Measurements from ENCODE around the gene GPR37.

Gene GPR37

DNA sequence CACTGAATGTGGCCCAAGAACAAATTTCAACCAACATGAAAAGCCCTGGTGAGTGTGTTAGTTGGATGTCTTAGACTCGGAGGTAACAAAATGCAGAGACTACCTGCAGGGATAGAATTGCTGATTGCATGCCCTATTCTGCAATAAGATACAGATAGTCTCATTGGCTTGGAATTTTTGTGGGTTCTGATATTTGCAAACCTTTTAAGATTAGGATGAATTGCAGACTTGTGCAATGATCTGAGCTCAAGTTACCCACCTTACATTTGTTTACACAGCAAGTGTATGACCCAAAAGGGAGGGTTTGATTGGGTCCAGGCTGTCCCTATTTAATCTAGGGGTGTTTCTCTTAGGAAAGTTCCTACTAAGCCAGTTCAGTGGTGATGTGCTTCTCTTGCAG, 45.4 kb downstream of the GPR37 start:
- no peaks in the 10 kb centered on the region for H3K9me2 ChIP-seq (replicated peaks; ENCODE audit: control insufficient read depth, low read length)
- H3K36me3 ChIP-seq (ENCODE audit: control insufficient read depth, low read length), result no peaks in the 10 kb centered on the region
- no peak overlapping the region for H3K4me2 ChIP-seq (ENCODE audit: low read length)
- no peaks in the 10 kb centered on the region for H3F3A ChIP-seq (ENCODE audit: control insufficient read depth, insufficient read depth)
- H3K79me2 ChIP-seq (ENCODE audit: control insufficient read depth, low read length), result no peaks in the 10 kb centered on the region
- no peaks in the 10 kb centered on the region for H3K27me3 ChIP-seq (ENCODE audit: control insufficient read depth, low read length)
- TF ChIP-seq EZH2phosphoT487 (IDR thresholded peaks at IDR 0.05; ENCODE audit: borderline replicate concordance, low read length), result no peak
- TF ChIP-seq, protein P1, sequence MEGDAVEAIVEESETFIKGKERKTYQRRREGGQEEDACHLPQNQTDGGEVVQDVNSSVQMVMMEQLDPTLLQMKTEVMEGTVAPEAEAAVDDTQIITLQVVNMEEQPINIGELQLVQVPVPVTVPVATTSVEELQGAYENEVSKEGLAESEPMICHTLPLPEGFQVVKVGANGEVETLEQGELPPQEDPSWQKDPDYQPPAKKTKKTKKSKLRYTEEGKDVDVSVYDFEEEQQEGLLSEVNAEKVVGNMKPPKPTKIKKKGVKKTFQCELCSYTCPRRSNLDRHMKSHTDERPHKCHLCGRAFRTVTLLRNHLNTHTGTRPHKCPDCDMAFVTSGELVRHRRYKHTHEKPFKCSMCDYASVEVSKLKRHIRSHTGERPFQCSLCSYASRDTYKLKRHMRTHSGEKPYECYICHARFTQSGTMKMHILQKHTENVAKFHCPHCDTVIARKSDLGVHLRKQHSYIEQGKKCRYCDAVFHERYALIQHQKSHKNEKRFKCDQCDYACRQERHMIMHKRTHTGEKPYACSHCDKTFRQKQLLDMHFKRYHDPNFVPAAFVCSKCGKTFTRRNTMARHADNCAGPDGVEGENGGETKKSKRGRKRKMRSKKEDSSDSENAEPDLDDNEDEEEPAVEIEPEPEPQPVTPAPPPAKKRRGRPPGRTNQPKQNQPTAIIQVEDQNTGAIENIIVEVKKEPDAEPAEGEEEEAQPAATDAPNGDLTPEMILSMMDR (IDR thresholded peaks at IDR 0.05; ENCODE audit: low read depth, low read length, poor library complexity, severe bottlenecking), result no peak
- H3K27ac ChIP-seq (ENCODE audit: low read depth, low read length), result no peak overlapping the region
- H4K20me1 ChIP-seq (ENCODE audit: control insufficient read depth, insufficient read depth, low read depth, low read length), result no peaks in the 10 kb centered on the region
- H3K4me3 ChIP-seq (ENCODE audit: low read length), result no peak overlapping the region
- H3K9me3 ChIP-seq (ENCODE audit: control insufficient read depth, insufficient read depth, low read length), result no peaks in the 10 kb centered on the region
- H3K4me1 ChIP-seq (ENCODE audit: control insufficient read depth, low read length), result no peaks in the 10 kb centered on the region

DNA sequence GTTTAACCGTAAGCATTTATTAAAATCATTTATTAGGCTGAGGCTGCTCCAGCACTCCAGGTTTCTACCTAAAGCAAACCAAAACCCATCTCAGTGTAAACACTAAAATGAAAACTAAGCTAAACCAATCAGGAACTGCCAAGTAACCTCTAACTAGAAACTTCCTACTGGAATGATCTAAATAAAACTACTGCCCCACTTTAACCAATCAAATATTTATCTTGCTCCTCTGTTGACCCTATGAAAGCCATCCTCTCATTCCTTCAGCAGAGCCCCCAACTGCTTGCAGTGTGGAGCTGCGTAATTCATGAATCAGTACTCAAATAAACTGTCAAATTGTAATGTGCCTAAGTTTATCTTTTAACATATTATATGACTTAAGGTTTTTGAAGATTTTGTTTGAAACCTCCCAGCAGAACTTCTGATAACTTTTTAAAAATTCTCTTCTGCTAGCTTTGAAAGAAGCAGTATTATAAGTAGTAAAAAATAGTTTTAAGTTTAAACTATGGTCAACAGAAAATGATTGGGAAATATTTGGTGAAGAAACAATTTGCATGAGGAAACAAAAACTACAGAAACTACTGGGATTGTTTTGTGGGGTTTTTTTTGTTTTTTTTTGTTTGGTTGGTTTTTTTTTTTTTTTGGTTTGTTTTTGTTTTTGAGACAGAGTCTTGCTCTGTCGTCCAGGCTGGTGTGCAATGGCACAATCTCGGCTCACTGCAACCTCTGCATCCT, 47.4 kb downstream of the GPR37 start:
- Histone ChIP-seq H3K79me2 (ENCODE audit: control insufficient read depth, low read length) (no peaks in the 10 kb centered on the region), H3K27ac (ENCODE audit: low read depth, low read length) (no peak overlapping the region), H3K27me3 (ENCODE audit: control insufficient read depth, low read length) (no peaks in the 10 kb centered on the region), H3K9me2 (replicated peaks; ENCODE audit: control insufficient read depth, low read length) (no peaks in the 10 kb centered on the region), H4K20me1 (ENCODE audit: control insufficient read depth, insufficient read depth, low read depth, low read length) (no peaks in the 10 kb centered on the region), H3K36me3 (ENCODE audit: control insufficient read depth, low read length) (no peaks in the 10 kb centered on the region), H3K4me3 (ENCODE audit: low read length) (no peak overlapping the region), H3K4me1 (ENCODE audit: control insufficient read depth, low read length) (no peaks in the 10 kb centered on the region), H3K4me2 (ENCODE audit: low read length) (no peak overlapping the region), H3F3A (ENCODE audit: control insufficient read depth, insufficient read depth) (no peaks in the 10 kb centered on the region), H3K9me3 (ENCODE audit: control insufficient read depth, insufficient read depth, low read length) (no peaks in the 10 kb centered on the region)
- TF ChIP-seq, protein P1 (IDR thresholded peaks at IDR 0.05; ENCODE audit: low read depth, low read length, poor library complexity, severe bottlenecking), result no peak
- TF ChIP-seq EZH2phosphoT487 (IDR thresholded peaks at IDR 0.05; ENCODE audit: borderline replicate concordance, low read length), result no peak

DNA sequence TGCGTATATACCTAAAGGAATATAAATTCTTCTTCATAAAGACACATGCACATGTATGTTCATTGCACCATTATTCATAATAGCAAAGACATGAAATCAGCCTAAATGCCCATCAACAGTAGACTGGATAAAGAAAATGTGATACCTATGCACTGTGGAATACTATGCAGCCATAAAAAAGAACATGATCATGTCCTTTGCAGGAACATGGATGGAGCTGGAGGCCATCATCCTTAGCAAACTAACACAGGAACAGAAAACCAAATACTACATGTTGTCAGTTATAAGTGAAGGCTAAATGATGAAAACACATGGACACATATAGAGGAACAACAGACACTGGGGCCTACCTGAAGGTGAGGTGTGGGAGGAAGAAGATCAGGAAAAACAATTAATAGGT, 48.7 kb downstream of the GPR37 start:
- Histone ChIP-seq H3K4me3 (ENCODE audit: low read length) (no peak overlapping the region), H3K4me2 (ENCODE audit: low read length) (no peak overlapping the region), H3F3A (ENCODE audit: control insufficient read depth, insufficient read depth) (no peaks in the 10 kb centered on the region), H3K79me2 (ENCODE audit: control insufficient read depth, low read length) (no peaks in the 10 kb centered on the region), H3K4me1 (ENCODE audit: control insufficient read depth, low read length) (no peaks in the 10 kb centered on the region), H4K20me1 (ENCODE audit: control insufficient read depth, insufficient read depth, low read depth, low read length) (no peaks in the 10 kb centered on the region), H3K9me2 (replicated peaks; ENCODE audit: control insufficient read depth, low read length) (no peaks in the 10 kb centered on the region), H3K9me3 (ENCODE audit: control insufficient read depth, insufficient read depth, low read length) (no peaks in the 10 kb centered on the region), H3K27me3 (ENCODE audit: control insufficient read depth, low read length) (no peaks in the 10 kb centered on the region), H3K36me3 (ENCODE audit: control insufficient read depth, low read length) (no peaks in the 10 kb centered on the region), H3K27ac (ENCODE audit: low read depth, low read length) (no peak overlapping the region)
- no peak for TF ChIP-seq EZH2phosphoT487 (IDR thresholded peaks at IDR 0.05; ENCODE audit: borderline replicate concordance, low read length)
- TF ChIP-seq, protein P1 (IDR thresholded peaks at IDR 0.05; ENCODE audit: low read depth, low read length, poor library complexity, severe bottlenecking), result no peak

All from DOHH2 (cell line).